ENCODE results near the gene CDC20B.
"Not testable (repeated sequence)": the region's sequence is repeated elsewhere in the genome, so short reads cannot be mapped to it uniquely, and the experiment has no call there.

Gene CDC20B

GRCh38 chr5:55104036-55104772, 68.8 kb downstream of the CDC20B start:
- no peak for DNase-seq (ENCODE audit: low read depth)

- no peak for DNase-seq (ENCODE audit: low read depth)
Observed at GRCh38 chr5:55102348-55102747, 70.6 kb downstream of the CDC20B start, which contains the start of gene GZMA. Gene GZMA, plus strand, starts transcription at chr5:55102646. Its CDS starts 37 bp downstream, at chr5:55102683.

- no peak for DNase-seq (ENCODE audit: low read depth)
Observed at GRCh38 chr5:55101556-55102276, 71.3 kb downstream of the CDC20B start.

GRCh38 chr5:55101148-55101547, 71.8 kb downstream of the CDC20B start:
- not testable (repeated sequence) for DNase-seq (ENCODE audit: low read depth)

- no peak for DNase-seq (ENCODE audit: low read depth)
Observed at GRCh38 chr5:55096861-55097260, 76.1 kb downstream of the CDC20B start.

- no peak for DNase-seq (ENCODE audit: low read depth)
Observed at GRCh38 chr5:55096182-55096581, 76.8 kb downstream of the CDC20B start.

GRCh38 chr5:55091011-55091410, 82.0 kb downstream of the CDC20B start:
- DNase-seq (ENCODE audit: low read depth), result not testable (repeated sequence)

GRCh38 chr5:55089301-55089700, 83.7 kb downstream of the CDC20B start:
- DNase-seq (ENCODE audit: low read depth), result not testable (repeated sequence)

- DNase-seq (ENCODE audit: low read depth), result no peak
Observed at GRCh38 chr5:55081541-55081940, 91.4 kb downstream of the CDC20B start.

GRCh38 chr5:55073211-55073610, 99.8 kb downstream of the CDC20B start:
- no peak for DNase-seq (ENCODE audit: low read depth)

GRCh38 chr5:55072666-55073065, 100.3 kb downstream of the CDC20B start:
- no peak for DNase-seq (ENCODE audit: low read depth)

- no peak for DNase-seq (ENCODE audit: low read depth)
Observed at GRCh38 chr5:55071413-55071812, 101.6 kb downstream of the CDC20B start.

GRCh38 chr5:55070968-55071367, 102.0 kb downstream of the CDC20B start:
- DNase-seq (ENCODE audit: low read depth), result no peak

- DNase-seq (ENCODE audit: low read depth), result no peak
Observed at GRCh38 chr5:55066277-55066676, 106.7 kb downstream of the CDC20B start.

- DNase-seq (ENCODE audit: low read depth), result no peak
Observed at GRCh38 chr5:55064523-55064922, 108.5 kb downstream of the CDC20B start.

GRCh38 chr5:55063899-55064298, 109.1 kb downstream of the CDC20B start:
- peak; percentile 61 for DNase-seq (ENCODE audit: low read depth)

- DNase-seq (ENCODE audit: low read depth), result peak; percentile 91
Observed at GRCh38 chr5:55063220-55063863, 109.6 kb downstream of the CDC20B start.

Measured in ELR (cell line).